ENCODE measurements around the gene ALG1.

The ALG1 gene

GRCh38 chr16:5071681-5072333, at the start of gene ALG1:
Gene ALG1 (plus strand): TSS chr16:5071843. CDS start chr16:5071850, 7 bp downstream.
- TF ChIP-seq CTCF (conservative IDR thresholded peaks at IDR 0.05) (no peak), ZFX (IDR thresholded peaks at IDR 0.05) (no peak)
- peak within 1 kb of the TSS; percentile 79 for H3K27ac ChIP-seq

- TF ChIP-seq CTCF (conservative IDR thresholded peaks at IDR 0.05) (no peak), ZFX (IDR thresholded peaks at IDR 0.05) (no peak)
- H3K27ac ChIP-seq = no peak overlapping the region; the same call in 1 of the 2 replicates
Measured at GRCh38 chr16:5022521-5022920, 49.1 kb upstream of the ALG1 start.

GRCh38 chr16:5024632-5025031, 47.0 kb upstream of the ALG1 start:
- TF ChIP-seq ZFX (IDR thresholded peaks at IDR 0.05) (no peak), CTCF (conservative IDR thresholded peaks at IDR 0.05) (peak; percentile 71)
- H3K27ac ChIP-seq = peak overlapping the region; percentile 44

- TF ChIP-seq ZFX (IDR thresholded peaks at IDR 0.05) (no peak), CTCF (conservative IDR thresholded peaks at IDR 0.05) (peak; percentile 12; the same call in 1 of the 2 replicates)
- peak overlapping the region; percentile 43 for H3K27ac ChIP-seq
Measured at GRCh38 chr16:5025171-5025632, 46.4 kb upstream of the ALG1 start.

GRCh38 chr16:5026664-5027063, 45.0 kb upstream of the ALG1 start:
- TF ChIP-seq CTCF (conservative IDR thresholded peaks at IDR 0.05) (no peak), ZFX (IDR thresholded peaks at IDR 0.05) (no peak)
- no peak overlapping the region for H3K27ac ChIP-seq

- TF ChIP-seq CTCF (conservative IDR thresholded peaks at IDR 0.05) = no peak
- TF ChIP-seq ZFX (IDR thresholded peaks at IDR 0.05) = no peak
- no peak overlapping the region for H3K27ac ChIP-seq
Measured at GRCh38 chr16:5027086-5027485, 44.6 kb upstream of the ALG1 start.

GRCh38 chr16:5027575-5028235, 43.9 kb upstream of the ALG1 start:
- H3K27ac ChIP-seq = no peak overlapping the region
- no peak for TF ChIP-seq ZFX (IDR thresholded peaks at IDR 0.05)
- TF ChIP-seq CTCF (conservative IDR thresholded peaks at IDR 0.05) = no peak
